Measurements from ENCODE around the gene AMY2A.

GRCh38 chr1:103576065-103576464, 41.2 kb upstream of the AMY2A start:
- TF ChIP-seq EZH2 (IDR thresholded peaks at IDR 0.05) (no peak), POLR2AphosphoS5 (IDR thresholded peaks at IDR 0.05; ENCODE audit: borderline replicate concordance, low read depth, low read length) (no peak)
